ENCODE results near the gene GSDME. TPM values are rescaled to one million over a fixed set of nuclear protein-coding genes. Genes with fewer than 3 reads are reported as not detected.

Gene GSDME
- polyA plus RNA-seq, 1 of the 3 experiments (the other 2 are of a cell fraction): 109 TPM

DNA sequence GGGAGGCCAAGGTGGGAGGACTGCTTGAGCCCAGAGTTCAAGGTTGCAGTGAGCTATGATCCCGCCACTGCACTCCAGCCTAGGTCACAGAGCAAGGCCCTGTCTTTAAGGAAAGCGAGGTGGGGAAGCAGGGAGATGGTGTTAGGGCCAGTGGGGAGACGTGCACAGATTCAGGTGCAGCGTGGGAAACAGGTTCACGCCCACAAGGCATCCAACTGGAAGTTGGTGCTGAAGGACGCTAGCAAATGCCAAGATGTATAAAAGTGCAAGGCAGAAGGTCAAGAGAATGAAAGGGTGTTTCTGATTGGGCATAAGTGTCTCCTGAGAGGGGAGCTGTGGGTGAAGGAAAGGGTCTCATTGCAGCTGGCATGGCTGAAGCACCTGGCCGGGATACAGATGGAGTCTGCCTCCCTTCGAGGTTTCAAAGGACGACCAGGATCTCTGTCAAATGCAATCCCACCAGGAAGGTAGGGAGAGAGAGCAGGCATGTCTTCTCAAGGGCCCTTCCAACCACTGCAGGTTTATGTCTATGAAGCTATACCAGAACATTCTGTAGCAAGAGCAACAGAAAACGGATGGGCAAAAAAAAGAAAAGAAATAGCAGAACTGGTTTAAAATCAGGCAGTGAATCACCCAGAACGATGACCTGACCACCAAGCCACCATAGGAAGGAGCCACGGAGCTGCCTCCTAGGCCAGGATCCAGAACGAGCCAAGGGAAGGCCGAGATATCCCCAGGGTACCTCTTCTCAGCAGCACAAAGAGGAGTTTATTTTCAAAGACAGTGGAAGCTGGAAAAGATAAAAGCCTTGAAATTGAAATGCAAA, 43.2 kb downstream of the GSDME start:
- no peaks in the 10 kb centered on the region for H3K27me3 ChIP-seq (ENCODE audit: insufficient read depth)
- no peaks in the 10 kb centered on the region for H3K9me3 ChIP-seq
- H3K79me2 ChIP-seq (ENCODE audit: insufficient read depth): no peaks in the 10 kb centered on the region
- no peak overlapping the region for H2AFZ ChIP-seq (ENCODE audit: low read depth)
- H3K27ac ChIP-seq (ENCODE audit: low read depth in 2 of 2, low read length in 1 of 2): no peak overlapping the region
- 91% methylated on average over 14 of the region's 14 CpGs for WGBS (ENCODE audit: low lambda C conversion rate)
- CTCF ChIA-PET: interaction anchor here (1.3 to 2.5 kb wide), 2 partner anchors 14 to 385 kb away, joined by 4 to 14 read pairs; no protein-coding TSS in a partner anchor
- no peaks in the 10 kb centered on the region for H3K4me1 ChIP-seq (ENCODE audit: control insufficient read depth in 1 of 2, insufficient read depth in 2 of 2, low read depth in 1 of 2, low read length in 1 of 2)
- H3K9me2 ChIP-seq: no peaks in the 10 kb centered on the region
- POLR2A ChIA-PET: no interaction called here
- TF ChIP-seq SIN3A (IDR thresholded peaks at IDR 0.05; ENCODE audit: borderline replicate concordance, low read depth, low read length) (no peak), NFIC (IDR thresholded peaks at IDR 0.05; ENCODE audit: borderline replicate concordance) (no peak), NRF1 (IDR thresholded peaks at IDR 0.05; ENCODE audit: low read depth, low read length) (no peak), FOXM1 (IDR thresholded peaks at IDR 0.05; ENCODE audit: low read depth) (no peak), EZH2phosphoT487 (IDR thresholded peaks at IDR 0.05; ENCODE audit: borderline replicate concordance, low read depth) (no peak), GATA2 (CRISPR knock-in tag; IDR thresholded peaks at IDR 0.05) (no peak)
- TF ChIP-seq, protein P1, sequence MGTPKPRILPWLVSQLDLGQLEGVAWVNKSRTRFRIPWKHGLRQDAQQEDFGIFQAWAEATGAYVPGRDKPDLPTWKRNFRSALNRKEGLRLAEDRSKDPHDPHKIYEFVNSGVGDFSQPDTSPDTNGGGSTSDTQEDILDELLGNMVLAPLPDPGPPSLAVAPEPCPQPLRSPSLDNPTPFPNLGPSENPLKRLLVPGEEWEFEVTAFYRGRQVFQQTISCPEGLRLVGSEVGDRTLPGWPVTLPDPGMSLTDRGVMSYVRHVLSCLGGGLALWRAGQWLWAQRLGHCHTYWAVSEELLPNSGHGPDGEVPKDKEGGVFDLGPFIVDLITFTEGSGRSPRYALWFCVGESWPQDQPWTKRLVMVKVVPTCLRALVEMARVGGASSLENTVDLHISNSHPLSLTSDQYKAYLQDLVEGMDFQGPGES (IDR thresholded peaks at IDR 0.05; ENCODE audit: low read depth, low read length): no peak
- H3K36me3 ChIP-seq (replicated peaks in 1 of 2; ENCODE audit: control insufficient read depth in 1 of 2, insufficient read depth in 2 of 2, low read length in 1 of 2): peaks cover 30 to 65% of the 10 kb centered on the region in 2 experiments
- H4K20me1 ChIP-seq (ENCODE audit: insufficient read depth): no peaks in the 10 kb centered on the region
- H3K4me2 ChIP-seq: no peak overlapping the region
- no peak overlapping the region for H3K9ac ChIP-seq
- H3F3A ChIP-seq (replicated peaks; ENCODE audit: insufficient read depth): no peaks in the 10 kb centered on the region
- no peak overlapping the region for H3K4me3 ChIP-seq (ENCODE audit: low read depth in 2 of 2, low read length in 1 of 2)
- DNase-seq: no peak

DNA sequence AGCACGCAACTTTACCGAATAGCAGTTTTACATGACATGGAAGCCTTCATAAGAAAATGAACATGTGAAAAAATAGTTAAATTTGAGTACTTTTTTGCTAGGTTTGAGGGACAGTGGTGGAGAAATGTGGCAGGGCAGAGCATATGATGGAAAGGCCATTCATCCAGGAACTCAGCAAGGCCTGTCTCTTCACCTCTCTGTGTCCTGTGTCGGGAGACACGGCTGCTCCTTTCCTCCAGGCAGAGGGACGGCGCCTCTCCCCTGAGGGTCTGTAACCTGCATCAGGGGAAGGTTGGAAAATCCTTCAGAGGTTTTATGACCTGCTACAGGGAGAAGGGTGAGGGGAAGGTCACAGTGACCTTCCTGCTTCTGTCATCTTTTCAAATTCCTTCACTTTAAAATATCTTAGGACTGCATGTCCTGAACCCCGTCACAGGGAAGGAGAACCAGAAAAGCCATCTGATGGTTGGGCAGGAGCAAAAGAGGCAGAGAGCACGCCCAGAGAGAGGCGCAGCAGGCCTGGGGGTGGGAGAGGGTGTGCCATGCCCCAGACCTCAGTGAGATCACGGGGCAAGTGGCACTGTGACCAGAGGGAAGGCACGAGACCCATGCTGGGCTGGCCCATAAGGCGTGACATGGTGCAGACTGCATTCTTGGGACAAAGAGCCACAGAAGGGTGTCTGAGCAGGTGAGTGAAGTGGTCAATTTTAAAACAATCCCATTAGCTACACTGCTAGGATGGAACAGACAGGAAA, 44.0 kb downstream of the GSDME start:
- TF ChIP-seq TCF12 (IDR thresholded peaks at IDR 0.05) (no peak), ELF1 (IDR thresholded peaks at IDR 0.05) (no peak), MXI1 (IDR thresholded peaks at IDR 0.05; ENCODE audit: low read depth, low read length) (no peak), RXRA (IDR thresholded peaks at IDR 0.05; ENCODE audit: borderline replicate concordance, low read depth) (no peak), GABPA (IDR thresholded peaks at IDR 0.05; ENCODE audit: low read depth) (no peak), NFIC (IDR thresholded peaks at IDR 0.05; ENCODE audit: borderline replicate concordance) (no peak), FOSL2 (IDR thresholded peaks at IDR 0.05; ENCODE audit: borderline replicate concordance, low read depth) (no peak), CHD2 (IDR thresholded peaks at IDR 0.05; ENCODE audit: low read length, partially characterized antibody) (no peak), GATA2 (CRISPR knock-in tag; IDR thresholded peaks at IDR 0.05) (no peak), NRF1 (IDR thresholded peaks at IDR 0.05; ENCODE audit: low read depth, low read length) (no peak), SIN3A (IDR thresholded peaks at IDR 0.05; ENCODE audit: borderline replicate concordance, low read depth, low read length) (no peak), JUND (IDR thresholded peaks at IDR 0.05) (no peak), RFX5 (IDR thresholded peaks at IDR 0.05; ENCODE audit: low read length) (no peak), RAD21 (IDR thresholded peaks at IDR 0.05; ENCODE audit: low read length) (no peak), EP300 (IDR thresholded peaks at IDR 0.05; ENCODE audit: borderline replicate concordance in 1 of 2, low read depth in 1 of 2, low read length in 1 of 2) (no peak)
- TF ChIP-seq, protein P2, sequence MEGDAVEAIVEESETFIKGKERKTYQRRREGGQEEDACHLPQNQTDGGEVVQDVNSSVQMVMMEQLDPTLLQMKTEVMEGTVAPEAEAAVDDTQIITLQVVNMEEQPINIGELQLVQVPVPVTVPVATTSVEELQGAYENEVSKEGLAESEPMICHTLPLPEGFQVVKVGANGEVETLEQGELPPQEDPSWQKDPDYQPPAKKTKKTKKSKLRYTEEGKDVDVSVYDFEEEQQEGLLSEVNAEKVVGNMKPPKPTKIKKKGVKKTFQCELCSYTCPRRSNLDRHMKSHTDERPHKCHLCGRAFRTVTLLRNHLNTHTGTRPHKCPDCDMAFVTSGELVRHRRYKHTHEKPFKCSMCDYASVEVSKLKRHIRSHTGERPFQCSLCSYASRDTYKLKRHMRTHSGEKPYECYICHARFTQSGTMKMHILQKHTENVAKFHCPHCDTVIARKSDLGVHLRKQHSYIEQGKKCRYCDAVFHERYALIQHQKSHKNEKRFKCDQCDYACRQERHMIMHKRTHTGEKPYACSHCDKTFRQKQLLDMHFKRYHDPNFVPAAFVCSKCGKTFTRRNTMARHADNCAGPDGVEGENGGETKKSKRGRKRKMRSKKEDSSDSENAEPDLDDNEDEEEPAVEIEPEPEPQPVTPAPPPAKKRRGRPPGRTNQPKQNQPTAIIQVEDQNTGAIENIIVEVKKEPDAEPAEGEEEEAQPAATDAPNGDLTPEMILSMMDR (IDR thresholded peaks at IDR 0.05): no peak
- TF ChIP-seq, protein P3, sequence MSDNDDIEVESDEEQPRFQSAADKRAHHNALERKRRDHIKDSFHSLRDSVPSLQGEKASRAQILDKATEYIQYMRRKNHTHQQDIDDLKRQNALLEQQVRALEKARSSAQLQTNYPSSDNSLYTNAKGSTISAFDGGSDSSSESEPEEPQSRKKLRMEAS (IDR thresholded peaks at IDR 0.05; ENCODE audit: low read depth): no peak
- TF ChIP-seq, protein P4, sequence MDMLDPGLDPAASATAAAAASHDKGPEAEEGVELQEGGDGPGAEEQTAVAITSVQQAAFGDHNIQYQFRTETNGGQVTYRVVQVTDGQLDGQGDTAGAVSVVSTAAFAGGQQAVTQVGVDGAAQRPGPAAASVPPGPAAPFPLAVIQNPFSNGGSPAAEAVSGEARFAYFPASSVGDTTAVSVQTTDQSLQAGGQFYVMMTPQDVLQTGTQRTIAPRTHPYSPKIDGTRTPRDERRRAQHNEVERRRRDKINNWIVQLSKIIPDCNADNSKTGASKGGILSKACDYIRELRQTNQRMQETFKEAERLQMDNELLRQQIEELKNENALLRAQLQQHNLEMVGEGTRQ (IDR thresholded peaks at IDR 0.05; ENCODE audit: borderline replicate concordance, low read depth, low read length): no peak
- ChIA-PET CTCF (no interaction called here), POLR2A (no interaction called here)
- Histone ChIP-seq H3K4me2 (no peak overlapping the region), H3K9ac (no peak overlapping the region), H3K27ac (ENCODE audit: low read depth in 2 of 2, low read length in 1 of 2) (no peak overlapping the region), H3K9me2 (no peaks in the 10 kb centered on the region), H3K4me1 (ENCODE audit: control insufficient read depth in 1 of 2, insufficient read depth in 2 of 2, low read depth in 1 of 2, low read length in 1 of 2) (no peaks in the 10 kb centered on the region), H4K20me1 (ENCODE audit: insufficient read depth) (no peaks in the 10 kb centered on the region), H3K36me3 (replicated peaks in 1 of 2; ENCODE audit: control insufficient read depth in 1 of 2, insufficient read depth in 2 of 2, low read length in 1 of 2) (peaks cover 21 to 60% of the 10 kb centered on the region in 2 experiments), H3K9me3 (no peaks in the 10 kb centered on the region), H3K27me3 (ENCODE audit: insufficient read depth) (no peaks in the 10 kb centered on the region), H3K79me2 (ENCODE audit: insufficient read depth) (no peaks in the 10 kb centered on the region), H3F3A (replicated peaks; ENCODE audit: insufficient read depth) (no peaks in the 10 kb centered on the region), H2AFZ (ENCODE audit: low read depth) (no peak overlapping the region), H3K4me3 (ENCODE audit: low read depth in 2 of 2, low read length in 1 of 2) (no peak overlapping the region)
- WGBS (ENCODE audit: low lambda C conversion rate): 97% methylated on average over 12 of the region's 12 CpGs
- DNase-seq: no peak
